Posterior vena cava (tissue), 2 donors: ENCODE measurements around the gene ATP6V1F. TPM values are rescaled to one million over a fixed set of nuclear protein-coding genes. Genes with fewer than 3 reads are reported as not detected.

Source experiments
- DNase-seq: peaks from one replicate; pipeline ENCODE4 v3.0.0-alpha.2; 2020; ENCODE audit warnings: low spot score
- intact Hi-C, 2 donors: fragments of 100-400 bp; cut with DNase I; formaldehyde crosslinking; loops; one replicate each; pipeline versions ENCODE4 v1.14.1 to v1.14.2; 2022 to 2023
- total RNA-seq, 2 donors: library from RNA; stranded (reverse); fragmentation: NEBNext Ultra II Directional; extraction: Animal tissue kit (Norgen Biotek cat#: 25700); gene quantifications; one replicate each; pipeline ENCODE4 v1.2.1, GENCODE V29; 2021
- donor health status: DM: yes; HTN: yes; CAD: no.
- donor health status: DM: yes; HTN: yes; CAD: no.

The ATP6V1F gene
- total RNA-seq, 2 donors from 2014 or later: 106 to 115 TPM

DNA sequence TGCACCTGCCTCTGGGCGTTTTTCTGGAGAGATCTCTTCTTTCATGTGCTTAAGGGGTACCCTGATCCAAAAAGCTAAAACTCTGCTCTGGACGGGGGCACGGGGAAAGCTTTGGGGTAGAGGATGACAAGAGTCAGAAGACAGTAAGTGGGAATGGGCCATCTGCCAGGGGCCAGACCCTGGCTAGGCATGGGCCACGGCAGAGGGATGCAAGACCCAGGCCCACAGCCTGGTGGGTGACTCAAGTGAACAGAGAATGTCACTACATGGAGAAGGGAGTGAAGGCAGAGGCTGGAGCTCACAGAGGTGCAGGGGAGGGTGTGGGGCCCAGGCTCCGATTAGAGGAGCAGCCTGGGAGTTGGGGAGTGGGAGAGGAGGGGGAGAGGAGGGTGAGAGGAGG lies 17.2 kb upstream of the ATP6V1F start:
- intact Hi-C loops: no loop called here
- no peak for DNase-seq

DNA sequence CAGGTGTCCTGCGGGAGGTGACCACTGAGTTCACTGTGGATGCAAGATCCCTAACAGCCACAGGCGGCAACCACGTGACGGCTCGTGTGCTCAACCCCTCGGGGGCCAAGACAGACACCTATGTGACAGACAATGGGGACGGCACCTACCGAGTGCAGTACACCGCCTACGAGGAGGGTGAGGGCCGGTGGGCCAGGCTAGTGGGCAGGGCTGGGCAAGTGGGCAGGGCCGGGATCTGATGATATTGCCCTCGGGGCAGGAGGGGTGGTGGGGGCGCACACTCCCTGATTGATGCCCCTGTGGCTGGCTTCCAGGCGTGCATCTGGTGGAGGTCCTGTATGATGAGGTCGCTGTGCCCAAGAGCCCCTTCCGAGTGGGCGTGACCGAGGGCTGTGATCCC lies 16.7 kb upstream of the ATP6V1F start:
- intact Hi-C loops: no loop called here
- no peak for DNase-seq

DNA sequence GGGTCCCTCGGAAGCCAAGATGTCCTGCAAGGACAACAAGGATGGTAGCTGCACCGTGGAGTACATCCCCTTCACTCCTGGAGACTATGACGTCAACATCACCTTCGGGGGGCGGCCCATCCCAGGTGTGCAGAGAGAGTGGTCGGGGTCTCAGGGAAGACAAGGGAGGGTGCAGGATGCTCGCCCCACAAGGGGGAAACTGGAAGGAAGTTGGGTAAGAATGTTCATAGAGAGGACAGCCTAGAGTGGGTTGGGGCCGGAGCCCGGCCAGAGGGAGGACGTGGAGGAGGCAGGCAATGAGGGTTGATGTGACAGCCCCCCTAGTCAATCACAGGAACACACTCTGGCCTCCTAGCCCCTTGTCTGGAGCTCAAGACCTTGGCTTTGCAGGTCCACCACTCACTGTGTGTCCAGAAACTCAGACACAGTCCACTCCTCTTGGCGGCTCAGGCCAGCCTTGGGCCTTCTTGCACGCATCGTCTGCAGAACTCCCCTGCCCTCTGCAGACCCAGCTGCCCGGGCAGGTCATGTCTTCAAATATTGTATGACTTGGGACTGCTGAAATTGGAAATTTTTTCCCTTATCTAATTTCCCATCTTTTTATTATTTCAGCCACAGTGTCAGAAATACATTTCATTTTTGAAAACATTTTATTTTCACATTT lies 15.7 kb upstream of the ATP6V1F start:
- intact Hi-C loops: no loop called here
- DNase-seq: no peak

DNA sequence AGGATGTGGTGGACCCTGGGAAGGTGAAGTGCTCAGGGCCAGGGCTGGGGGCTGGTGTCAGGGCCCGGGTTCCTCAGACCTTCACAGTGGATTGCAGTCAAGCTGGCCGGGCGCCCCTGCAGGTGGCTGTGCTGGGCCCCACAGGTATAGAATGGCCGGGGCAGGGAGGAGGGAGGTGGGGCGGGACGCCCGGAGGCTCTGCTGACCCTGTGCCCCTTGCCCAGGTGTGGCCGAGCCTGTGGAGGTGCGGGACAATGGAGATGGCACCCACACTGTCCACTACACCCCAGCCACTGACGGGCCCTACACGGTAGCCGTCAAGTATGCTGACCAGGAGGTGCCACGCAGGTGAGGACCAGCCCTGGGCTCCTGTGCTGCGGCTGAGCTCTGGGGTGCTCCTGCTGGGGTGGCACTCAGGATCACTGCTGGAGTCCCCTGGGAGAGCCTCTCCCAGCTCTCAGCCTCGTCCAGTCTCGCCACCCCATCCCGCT lies 14.9 kb upstream of the ATP6V1F start:
- DNase-seq: no peak
- intact Hi-C loops: no loop called here

DNA sequence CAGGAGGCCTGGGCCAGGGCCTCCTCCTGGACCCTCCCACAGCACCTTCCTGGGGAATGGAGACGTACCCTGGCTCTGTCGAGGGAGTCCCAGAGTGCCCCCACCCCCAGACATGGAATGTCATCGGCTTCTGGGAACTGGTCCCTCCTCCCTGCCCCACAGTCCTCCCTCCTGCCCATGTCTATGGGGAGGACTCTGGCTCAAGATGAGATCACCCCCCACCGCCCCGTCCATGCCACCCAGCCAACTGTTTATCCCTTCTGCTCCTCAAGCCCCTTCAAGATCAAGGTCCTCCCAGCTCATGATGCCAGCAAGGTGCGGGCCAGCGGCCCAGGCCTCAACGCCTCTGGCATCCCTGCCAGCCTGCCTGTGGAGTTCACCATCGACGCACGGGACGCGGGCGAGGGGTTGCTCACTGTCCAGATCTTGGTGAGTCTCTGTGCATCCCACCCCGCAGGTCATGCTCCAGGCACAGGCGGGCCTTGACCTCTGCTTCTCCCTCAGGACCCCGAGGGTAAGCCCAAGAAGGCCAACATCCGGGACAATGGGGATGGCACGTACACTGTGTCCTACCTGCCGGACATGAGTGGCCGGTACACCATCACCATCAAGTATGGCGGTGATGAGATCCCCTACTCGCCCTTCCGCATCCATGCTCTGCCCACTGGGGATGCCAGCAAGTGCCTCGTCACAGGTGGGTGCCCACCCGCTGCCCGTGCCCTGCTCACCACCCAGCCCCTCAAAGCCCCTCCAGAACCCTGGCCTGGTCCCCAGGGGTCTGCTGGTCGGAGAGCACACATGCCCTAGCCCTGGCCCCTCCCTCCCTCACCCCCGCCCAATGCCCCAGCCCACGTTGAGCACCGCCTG lies 14.1 kb upstream of the ATP6V1F start:
- no peak for DNase-seq
- intact Hi-C loops: no loop called here

DNA sequence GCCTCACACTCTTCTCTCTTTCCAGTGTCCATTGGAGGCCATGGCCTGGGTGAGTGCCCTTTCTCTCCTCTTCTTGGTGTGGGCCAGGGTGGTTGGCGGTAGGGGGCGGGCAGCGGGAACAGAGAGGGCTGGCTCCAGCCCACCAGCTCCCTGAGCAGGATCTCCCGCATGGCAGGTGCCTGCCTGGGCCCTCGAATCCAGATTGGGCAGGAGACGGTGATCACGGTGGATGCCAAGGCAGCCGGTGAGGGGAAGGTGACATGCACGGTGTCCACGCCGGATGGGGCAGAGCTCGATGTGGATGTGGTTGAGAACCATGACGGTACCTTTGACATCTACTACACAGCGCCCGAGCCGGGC lies 13.5 kb upstream of the ATP6V1F start:
- no peak for DNase-seq
- intact Hi-C loops: no loop called here

DNA sequence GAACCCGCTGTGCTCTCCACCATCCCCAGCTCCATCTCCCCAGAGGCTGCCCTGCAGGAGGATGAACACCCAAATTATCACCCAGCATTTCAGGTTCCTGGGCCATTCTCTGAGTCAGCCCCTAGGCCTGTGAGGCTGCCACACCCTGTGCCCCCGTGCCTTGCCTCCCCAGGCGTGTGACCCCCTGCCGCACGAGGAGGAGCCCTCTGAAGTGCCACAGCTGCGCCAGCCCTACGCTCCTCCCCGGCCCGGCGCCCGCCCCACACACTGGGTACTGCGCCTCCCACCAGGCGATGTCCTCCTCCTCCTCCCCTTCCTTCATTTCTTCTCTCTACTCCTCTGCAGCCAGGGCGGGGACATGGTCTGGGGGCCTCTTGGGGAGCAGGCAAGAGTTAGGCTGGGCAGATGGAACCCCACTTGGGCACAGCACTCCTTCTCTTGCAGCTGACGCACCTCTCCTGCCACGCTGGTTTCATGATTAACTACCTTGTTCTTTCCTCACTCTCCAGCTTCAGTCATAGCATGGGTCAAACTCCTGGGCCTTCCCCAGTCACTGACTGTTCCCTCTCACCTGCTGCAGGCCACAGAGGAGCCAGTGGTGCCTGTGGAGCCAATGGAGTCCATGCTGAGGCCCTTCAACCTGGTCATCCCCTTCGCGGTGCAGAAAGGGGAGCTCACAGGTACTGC lies 12.7 kb upstream of the ATP6V1F start:
- intact Hi-C loops: no loop called here
- no peak for DNase-seq

DNA sequence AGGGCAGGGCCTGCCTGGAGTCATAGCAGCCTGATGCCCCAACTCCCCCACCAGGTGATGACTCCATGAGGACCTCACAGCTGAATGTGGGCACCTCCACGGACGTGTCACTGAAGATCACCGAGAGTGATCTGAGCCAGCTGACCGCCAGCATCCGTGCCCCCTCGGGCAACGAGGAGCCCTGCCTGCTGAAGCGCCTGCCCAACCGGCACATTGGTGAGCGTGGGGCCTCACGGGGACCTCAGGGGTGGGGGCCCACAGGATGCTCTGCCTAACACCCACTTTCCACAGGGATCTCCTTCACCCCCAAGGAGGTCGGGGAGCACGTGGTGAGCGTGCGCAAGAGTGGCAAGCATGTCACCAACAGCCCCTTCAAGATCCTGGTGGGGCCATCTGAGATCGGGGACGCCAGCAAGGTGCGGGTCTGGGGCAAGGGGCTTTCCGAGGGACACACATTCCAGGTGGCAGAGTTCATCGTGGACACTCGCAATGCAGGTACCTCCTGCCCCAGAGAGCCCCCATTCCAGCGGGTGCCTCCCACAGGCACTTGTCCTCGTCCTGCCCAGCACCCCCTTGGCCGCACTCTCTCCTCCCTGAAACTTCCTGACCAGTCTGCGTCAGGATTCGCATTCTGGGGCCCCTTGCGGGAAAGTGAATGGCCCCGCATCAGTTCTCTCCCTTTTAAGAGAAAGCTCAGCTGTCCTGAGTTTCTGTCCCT lies 10.0 kb upstream of the ATP6V1F start:
- intact Hi-C loops: no loop called here

DNA sequence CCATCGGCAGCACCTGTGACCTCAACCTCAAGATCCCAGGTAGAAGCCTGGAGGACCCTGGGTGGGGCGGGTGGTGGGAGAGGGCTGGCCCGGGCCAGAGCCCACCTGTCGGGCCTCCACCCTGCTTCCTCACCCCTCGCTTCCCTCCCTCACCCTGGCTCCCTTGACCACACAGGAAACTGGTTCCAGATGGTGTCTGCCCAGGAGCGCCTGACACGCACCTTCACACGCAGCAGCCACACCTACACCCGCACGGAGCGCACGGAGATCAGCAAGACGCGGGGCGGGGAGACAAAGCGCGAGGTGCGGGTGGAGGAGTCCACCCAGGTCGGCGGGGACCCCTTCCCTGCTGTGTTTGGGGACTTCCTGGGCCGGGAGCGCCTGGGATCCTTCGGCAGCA lies 8.9 kb upstream of the ATP6V1F start:
- no peak for DNase-seq
- intact Hi-C loops: no loop called here

More for the DNA sequence above, 10.0 kb upstream of the ATP6V1F start:
- no peak for DNase-seq

DNA sequence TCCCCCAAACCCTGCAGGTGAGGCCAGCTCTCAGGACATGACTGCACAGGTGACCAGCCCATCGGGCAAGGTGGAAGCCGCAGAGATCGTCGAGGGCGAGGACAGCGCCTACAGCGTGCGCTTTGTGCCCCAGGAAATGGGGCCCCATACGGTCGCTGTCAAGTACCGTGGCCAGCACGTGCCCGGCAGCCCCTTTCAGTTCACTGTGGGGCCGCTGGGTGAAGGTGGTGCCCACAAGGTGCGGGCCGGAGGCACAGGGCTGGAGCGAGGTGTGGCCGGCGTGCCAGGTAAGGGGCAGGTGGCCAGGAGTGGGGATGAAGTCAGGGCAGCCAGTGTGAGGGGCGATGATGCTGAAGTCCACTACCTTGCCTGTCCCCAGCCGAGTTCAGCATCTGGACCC lies 8.3 kb upstream of the ATP6V1F start:
- no peak for DNase-seq
- intact Hi-C loops: no loop called here

DNA sequence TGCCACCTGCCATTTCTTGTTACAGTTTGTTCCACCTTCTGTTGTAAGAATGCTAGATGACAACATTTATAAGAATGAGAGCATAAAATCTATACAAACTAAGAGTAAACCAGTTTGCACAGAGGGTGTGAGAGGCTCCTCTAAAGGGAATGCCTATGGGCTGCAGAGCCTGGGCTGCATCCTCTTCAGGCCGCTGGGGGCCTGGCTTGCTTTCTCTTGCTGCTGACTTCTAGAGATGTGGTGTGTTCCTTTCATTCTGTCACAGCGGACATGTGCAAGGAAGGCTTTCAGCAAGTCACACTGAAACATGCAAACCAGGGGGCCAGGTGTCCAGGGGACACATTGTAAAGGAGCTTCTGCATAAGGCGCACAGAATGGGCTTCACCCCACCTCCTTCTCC lies 7.1 kb upstream of the ATP6V1F start:
- intact Hi-C loops: no loop called here
- DNase-seq: no peak

DNA sequence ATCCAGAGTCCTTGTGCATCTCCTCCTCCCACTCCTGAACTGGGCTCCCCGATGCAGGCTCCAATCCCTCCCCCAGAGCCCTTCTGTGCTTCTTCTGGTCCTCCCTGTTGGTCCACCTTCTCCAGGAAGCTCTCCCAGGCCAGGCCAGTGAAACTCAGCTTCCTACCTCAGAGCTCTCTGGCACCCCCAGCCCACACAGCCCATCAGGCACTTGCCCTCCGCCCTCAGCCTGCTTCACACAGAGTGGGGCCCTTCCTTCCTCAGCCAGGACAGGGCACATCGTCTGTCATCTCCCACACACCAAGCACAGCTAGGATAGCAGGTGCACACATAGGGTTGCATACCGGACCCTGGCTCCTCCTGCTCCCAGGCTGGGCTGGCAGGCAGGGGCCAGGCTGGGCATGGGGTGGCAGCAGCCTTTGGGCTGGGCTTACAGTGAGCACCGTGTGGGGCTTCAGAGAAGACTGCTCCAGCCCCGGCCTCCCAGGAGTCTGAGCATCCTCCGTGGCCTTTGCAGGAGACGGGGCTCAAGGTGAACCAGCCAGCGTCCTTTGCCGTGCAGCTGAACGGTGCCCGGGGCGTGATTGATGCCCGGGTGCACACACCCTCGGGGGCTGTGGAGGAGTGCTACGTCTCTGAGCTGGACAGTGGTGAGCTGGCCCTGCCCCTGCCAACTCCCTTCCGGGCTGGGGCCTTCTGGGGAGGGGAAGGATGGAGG lies 6.5 kb upstream of the ATP6V1F start:
- intact Hi-C loops: no loop called here
- DNase-seq: no peak

DNA sequence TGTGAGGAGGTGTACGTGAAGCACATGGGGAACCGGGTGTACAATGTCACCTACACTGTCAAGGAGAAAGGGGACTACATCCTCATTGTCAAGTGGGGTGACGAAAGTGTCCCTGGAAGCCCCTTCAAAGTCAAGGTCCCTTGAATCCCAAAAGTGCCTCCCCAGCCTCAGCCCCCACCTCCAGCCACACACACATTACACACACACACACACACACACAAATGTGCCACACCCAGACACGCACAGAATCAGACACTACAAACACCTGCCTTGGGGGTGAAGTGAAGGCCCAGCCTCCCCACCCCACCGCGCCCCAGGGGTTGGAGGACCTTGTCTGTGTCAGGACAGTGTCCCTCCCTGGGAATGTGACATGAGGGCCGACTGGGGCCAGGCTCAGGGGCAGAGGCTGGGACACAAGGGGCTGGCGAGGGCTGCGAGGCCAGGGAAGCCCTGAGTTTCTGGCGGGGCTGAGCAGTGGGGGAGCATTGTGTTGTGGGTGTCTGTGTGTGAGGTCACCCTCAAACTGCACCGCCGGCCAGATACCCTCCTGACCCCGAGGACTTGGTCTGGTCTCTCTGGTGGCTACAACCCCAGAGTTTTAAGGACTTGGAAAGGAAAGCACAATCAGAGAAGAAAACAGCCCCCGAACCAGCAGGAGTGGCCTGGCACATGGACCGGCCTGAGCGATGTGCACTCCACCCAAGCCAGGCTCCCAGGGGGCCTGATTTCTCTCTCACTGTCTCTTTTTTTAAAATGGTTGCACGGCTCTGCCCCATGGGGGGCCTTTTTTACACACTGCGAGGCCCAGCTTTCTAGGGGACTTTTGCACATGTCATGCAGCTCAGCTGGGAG lies 4.0 kb upstream of the ATP6V1F start:
- no peak for DNase-seq
- intact Hi-C loops: no loop called here

DNA sequence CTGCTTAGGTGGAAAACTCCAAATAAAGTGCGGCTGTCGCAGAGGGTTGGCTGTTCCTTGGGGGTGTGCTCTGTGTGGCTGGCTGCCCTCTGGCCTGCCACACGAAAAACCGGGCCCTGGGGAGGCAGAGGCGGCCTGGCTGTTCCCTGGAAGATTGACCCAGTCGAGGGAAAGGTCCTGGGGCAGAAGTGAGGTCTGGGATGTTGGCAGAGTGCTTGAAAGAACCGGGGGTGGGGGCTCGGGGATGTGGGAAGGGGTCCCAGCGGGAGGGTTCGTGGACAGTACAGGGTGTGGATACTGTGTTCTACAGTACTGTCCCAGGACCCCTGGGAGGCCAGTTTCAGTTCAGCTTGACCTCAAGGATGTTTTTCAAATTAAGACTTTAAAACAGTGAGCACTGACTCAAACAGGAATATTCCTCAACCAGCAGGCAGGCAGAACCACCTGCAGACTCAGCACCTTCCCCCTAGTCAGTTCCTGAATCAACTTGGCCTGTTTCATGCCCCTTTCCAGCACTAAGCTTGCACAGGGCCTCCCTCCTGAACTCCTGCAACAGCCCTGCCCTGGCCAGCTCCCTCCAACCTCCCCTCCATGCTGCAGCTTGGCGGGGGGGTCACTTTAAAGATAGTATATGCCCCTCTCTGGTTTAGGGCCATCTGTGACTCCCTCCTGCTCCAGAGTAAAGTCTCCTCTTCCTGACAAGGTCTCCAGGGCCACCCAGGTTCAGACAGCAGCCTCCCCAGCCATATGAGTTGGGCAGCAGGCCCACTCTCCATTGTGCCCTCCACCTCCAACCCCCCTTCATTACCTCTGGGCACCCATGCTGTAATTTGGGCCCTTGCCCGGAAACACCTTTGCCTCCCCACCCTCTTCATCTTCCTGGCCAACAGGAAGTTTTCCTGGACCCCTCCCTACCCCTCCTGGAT lies 3.2 kb upstream of the ATP6V1F start:
- no peak for DNase-seq
- intact Hi-C loops: no loop called here

DNA sequence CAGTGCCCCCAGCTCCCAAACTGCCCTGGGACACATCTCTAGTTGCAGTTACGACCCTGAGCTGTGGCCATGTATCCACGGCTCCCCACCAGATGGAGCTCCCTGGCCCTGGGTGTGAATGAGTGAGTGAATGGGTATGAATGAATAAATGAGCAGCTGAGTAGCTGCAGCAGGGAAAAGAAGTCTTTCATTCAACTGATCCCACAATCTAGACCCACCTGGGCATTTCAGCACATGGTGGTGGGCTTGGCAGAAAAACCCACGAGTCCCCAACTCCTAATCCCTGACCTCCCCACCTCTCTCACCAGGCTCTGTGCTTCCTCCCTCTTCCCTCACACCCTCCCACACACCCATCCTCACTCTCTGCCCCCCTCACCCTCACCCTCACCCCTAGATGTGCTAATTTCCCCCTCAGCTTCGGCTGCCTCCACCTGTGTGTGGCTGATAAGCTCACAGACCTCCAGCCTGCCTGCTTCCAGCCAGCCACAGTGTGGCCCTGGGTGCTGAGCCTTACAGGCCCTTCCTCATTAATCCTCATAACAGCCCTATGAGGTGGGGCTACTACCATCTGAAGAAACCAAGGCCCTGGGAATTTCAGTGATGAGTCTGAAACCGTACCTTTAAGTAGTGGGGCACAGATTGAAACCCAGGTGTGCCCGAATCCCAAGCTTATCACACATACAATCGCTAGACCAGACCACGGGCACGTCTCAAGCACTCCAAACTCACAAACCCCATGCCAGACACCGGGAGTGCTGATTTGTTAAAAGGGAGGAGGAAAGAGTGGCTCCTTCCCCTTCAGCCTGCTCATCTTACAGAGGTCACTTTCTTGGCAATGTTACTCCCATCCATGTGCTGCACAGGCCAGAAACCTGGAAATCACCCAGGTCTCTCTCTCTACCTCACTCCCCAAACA lies 2.2 kb upstream of the ATP6V1F start:
- intact Hi-C loops: no loop called here
- no peak for DNase-seq

DNA sequence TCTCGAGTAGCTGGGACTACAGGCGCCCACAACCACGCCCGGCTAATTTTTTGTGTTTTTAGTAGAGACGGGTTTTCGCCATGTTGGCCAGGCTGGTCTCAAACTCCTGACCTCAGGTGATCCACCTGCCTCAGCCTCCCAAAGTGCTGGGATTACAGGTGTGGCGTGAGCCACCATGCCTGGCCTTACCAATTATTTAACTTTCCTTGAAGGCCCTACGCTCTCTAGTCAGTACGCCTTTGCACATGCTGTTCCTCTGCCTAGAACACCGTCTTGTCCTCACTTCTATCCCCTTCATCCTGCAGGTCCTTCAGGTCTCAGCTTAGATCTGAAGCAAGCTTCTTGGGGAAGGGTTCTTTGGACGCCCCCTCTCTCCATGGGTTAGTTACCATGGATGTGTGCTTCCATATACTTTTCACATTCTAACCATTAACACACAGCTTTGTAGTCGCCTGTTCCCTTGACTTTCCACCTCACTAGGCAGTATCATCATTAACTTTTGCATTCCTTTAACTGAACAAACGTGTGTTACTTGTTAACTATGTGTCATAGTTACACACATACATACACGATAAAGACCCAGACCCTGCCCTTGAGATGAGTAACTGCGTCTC lies 592 bp upstream of the ATP6V1F start:
- DNase-seq: no peak
- intact Hi-C loops: no loop called here
